Neutrophil (primary cell): Measurements from ENCODE around the gene ZFAND3.

Source experiments
- H3K27ac ChIP-seq: fragments of 200-600 bp; sonication (generic); 2 replicates; pipeline ENCODE4 v1.5.1; 2016; ENCODE audit warnings: mild to moderate bottlenecking, moderate library complexity
- H3K27me3 ChIP-seq: fragments of 200-600 bp; sonication (generic); 2 replicates; pipeline ENCODE4 v1.6.0; 2016; ENCODE audit warnings: mild to moderate bottlenecking
- H3K36me3 ChIP-seq: fragments of 200-600 bp; sonication (generic); 2 replicates; pipeline ENCODE4 v1.5.1; 2017
- H3K4me1 ChIP-seq, 2 experiments: fragments of 200-600 bp in 1 of 2; sonication (generic) in 1 of 2; 1 replicate in 1 of 2; 2 replicates in 1 of 2; pipeline versions ENCODE4 v1.5.1 to v1.6.1; 2013 to 2016; ENCODE audit warnings: low read depth in 1 of 2, low read length in 1 of 2, mild to moderate bottlenecking in 1 of 2, moderate library complexity in 1 of 2; ENCODE audit not compliant: control insufficient read depth in 1 of 2, insufficient read depth in 1 of 2
- H3K4me3 ChIP-seq, 2 experiments: fragments of 200-600 bp in 1 of 2; sonication (generic) in 1 of 2; 1 replicate in 1 of 2; 2 replicates in 1 of 2; pipeline ENCODE4 v1.5.1; 2013 to 2016; ENCODE audit warnings: low read depth in 1 of 2, low read length in 1 of 2, mild to moderate bottlenecking in 1 of 2, moderate library complexity in 1 of 2
- H3K9me3 ChIP-seq: fragments of 200-600 bp; sonication (generic); 2 replicates; pipeline ENCODE4 v1.5.1; 2016
- CTCF ChIP-seq: fragments of 200-600 bp; sonication (generic); IDR thresholded peaks from 2 replicates; pipeline ENCODE4 v1.5.1; 2016; ENCODE audit warnings: antibody characterized with exemption

ZFAND3 gene

GRCh38 chr6:38159596-38159995 lies 340.1 kb downstream of the ZFAND3 start:
- peak overlapping the region; percentile 8 for H3K27ac ChIP-seq
- peaks cover 6% of the 10 kb centered on the region for H3K36me3 ChIP-seq
- H3K4me1 ChIP-seq, result peaks cover 12 to 14% of the 10 kb centered on the region in 2 experiments
- no peak overlapping the region for H3K4me3 ChIP-seq
- no peak for TF ChIP-seq CTCF
- H3K27me3 ChIP-seq, result no peaks in the 10 kb centered on the region
- H3K9me3 ChIP-seq, result no peaks in the 10 kb centered on the region

- H3K4me1 ChIP-seq, result peaks cover under 1 to 1% of the 10 kb centered on the region in 2 experiments
- H3K36me3 ChIP-seq, result peaks cover 6% of the 10 kb centered on the region
- no peaks in the 10 kb centered on the region for H3K9me3 ChIP-seq
- no peak overlapping the region for H3K4me3 ChIP-seq
- no peaks in the 10 kb centered on the region for H3K27me3 ChIP-seq
- no peak for TF ChIP-seq CTCF
- H3K27ac ChIP-seq, result no peak overlapping the region
Observed at GRCh38 chr6:38160831-38161230, 341.3 kb downstream of the ZFAND3 start.

- Histone ChIP-seq H3K27me3 (no peaks in the 10 kb centered on the region), H3K9me3 (no peaks in the 10 kb centered on the region), H3K4me1 (no peaks in the 10 kb centered on the region), H3K27ac (no peak overlapping the region), H3K36me3 (peaks cover 6% of the 10 kb centered on the region), H3K4me3 (no peak overlapping the region)
- TF ChIP-seq CTCF, result no peak
Observed at GRCh38 chr6:38161331-38161730, 341.8 kb downstream of the ZFAND3 start.

DNA sequence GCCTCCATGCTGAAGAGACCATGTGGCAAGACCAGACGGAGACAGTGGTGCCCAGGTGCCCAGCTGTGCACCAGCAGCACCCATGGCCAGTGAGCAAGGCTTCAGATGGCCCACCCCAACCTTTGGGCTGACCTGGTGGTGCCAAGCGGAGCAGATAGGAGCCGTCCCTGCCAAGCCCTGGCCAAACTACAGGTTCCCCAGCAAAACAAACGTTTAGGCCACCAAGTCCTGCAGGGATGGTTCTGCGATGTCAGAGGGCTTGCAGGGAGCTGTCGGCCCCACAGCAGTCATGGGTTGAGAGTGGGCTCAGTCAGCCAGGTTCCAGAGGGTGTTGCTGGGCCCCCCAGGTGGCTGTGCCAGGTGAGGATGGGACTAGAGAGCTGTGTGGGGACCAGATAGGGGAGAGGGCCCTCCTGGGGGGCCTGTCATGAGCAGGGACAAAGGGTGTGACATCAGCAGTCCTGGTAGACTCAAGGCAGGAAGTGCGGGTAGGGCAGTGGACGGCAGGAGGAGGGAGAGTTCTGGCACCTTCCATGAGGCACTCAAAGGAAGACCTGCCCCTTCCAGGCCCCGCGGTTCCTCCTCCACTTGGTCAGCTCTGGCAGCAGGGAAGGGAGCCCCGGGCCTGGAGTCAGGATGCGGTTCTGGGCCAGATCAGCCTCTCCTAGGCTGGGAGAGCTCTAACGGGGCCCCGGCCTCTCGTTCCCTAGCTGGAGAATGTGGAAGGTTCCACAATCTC lies 342.4 kb downstream of the ZFAND3 start:
- no peaks in the 10 kb centered on the region for H3K27me3 ChIP-seq

DNA sequence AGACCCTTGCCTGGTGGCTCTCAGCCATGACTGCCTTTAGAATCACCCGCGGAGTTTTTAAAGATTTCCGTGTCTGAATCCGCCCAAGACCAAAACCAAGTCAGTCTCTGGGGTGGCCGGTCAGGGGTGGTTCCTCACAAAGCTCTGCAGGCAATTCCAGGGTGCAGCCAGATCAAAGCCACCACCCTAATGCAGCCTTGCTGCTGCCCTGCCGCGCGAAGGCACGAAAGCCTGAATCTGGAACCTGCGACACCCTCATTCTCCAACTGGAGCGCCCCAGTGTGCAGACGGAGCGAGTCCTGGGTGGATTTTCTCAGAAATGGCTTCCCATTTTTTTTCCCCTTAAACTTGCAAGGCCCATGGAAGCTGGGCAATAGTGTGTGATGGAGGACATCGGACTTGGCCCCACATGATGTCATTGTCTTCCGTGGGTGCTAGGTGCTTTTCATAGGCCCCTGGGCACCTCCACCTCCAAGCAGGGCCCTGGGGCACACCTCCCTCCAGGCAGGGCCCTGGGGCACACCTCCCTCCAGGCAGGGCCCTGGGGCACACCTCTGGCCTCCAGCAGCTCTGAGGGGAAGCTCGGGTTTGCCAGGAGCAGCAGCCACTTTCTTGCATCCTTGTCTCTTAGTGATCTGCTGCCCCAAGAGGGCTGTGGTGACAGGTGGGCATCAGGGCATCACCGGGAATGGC lies 343.1 kb downstream of the ZFAND3 start:
- Histone ChIP-seq H3K9me3 (no peaks in the 10 kb centered on the region), H3K27ac (no peak overlapping the region), H3K36me3 (no peaks in the 10 kb centered on the region), H3K4me3 (no peak overlapping the region), H3K27me3 (no peaks in the 10 kb centered on the region), H3K4me1 (no peaks in the 10 kb centered on the region)
- TF ChIP-seq CTCF, result no peak

More for the DNA sequence above, 342.4 kb downstream of the ZFAND3 start:
- Histone ChIP-seq H3K4me3 (no peak overlapping the region), H3K4me1 (no peaks in the 10 kb centered on the region), H3K27ac (no peak overlapping the region), H3K9me3 (no peaks in the 10 kb centered on the region), H3K36me3 (peaks cover 4% of the 10 kb centered on the region)
- TF ChIP-seq CTCF, result no peak
